Smooth muscle cell of the pulmonary artery (primary cell): Measurements from ENCODE around the gene GPR55. TPM values are rescaled to one million over a fixed set of nuclear protein-coding genes. Genes with fewer than 3 reads are reported as not detected.

Experiments used
- total RNA-seq: library from RNA; depleted of rRNA; stranded (reverse); fragments of >200 nt; gene quantifications from 2 replicates; pipeline ENCODE4 v1.2.3, GENCODE V29; 2014

Gene GPR55, protein sequence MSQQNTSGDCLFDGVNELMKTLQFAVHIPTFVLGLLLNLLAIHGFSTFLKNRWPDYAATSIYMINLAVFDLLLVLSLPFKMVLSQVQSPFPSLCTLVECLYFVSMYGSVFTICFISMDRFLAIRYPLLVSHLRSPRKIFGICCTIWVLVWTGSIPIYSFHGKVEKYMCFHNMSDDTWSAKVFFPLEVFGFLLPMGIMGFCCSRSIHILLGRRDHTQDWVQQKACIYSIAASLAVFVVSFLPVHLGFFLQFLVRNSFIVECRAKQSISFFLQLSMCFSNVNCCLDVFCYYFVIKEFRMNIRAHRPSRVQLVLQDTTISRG
- total RNA-seq = not detected in 2 replicates

DNA sequence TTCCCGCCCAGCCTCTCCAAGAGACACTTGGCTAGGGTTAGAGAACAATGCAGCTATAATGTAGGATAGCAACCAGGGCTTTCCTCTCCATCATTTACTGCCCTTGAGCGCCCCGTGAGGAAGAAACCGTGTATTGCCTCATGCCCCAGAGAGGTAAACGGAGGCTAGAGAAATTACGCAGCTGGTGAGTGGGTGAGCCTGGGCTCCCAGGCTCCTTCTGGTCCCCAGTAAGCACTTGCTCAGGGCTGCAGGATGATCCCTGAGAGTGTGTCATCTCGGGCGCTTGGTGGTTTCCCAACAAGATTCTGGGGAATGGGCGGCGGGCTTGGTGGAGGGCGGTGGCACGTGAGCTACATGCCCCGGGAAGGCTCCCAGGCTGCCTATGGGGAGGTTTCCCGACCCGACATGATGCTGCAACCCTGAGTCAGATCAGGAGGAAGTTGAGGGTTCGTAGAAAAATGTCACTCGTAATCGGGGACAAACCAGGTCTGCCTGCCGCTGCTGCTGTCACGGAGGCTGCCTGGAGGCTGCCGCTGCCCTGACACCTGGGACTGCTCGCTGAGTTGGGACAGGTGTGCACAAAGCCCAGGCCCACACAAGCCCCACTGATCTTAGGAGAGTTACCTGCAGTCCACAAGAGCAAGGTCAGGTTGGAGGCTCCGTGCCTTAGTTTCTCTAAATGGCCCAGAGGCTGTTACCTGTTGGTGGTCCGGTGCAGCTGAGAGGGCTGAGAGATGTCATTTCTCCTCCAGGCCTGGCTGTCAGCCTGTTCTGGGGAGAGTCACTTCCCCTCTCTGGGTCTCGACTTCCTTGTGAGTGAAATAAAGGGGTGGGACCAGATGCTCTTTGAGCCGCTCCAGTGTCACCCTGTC is at the start of gene GPR55:
Gene GPR55, minus strand, starts transcription at position 773 of the 872 bp plus-strand sequence. CDS start 14,280 bp downstream, outside the sequence.

DNA sequence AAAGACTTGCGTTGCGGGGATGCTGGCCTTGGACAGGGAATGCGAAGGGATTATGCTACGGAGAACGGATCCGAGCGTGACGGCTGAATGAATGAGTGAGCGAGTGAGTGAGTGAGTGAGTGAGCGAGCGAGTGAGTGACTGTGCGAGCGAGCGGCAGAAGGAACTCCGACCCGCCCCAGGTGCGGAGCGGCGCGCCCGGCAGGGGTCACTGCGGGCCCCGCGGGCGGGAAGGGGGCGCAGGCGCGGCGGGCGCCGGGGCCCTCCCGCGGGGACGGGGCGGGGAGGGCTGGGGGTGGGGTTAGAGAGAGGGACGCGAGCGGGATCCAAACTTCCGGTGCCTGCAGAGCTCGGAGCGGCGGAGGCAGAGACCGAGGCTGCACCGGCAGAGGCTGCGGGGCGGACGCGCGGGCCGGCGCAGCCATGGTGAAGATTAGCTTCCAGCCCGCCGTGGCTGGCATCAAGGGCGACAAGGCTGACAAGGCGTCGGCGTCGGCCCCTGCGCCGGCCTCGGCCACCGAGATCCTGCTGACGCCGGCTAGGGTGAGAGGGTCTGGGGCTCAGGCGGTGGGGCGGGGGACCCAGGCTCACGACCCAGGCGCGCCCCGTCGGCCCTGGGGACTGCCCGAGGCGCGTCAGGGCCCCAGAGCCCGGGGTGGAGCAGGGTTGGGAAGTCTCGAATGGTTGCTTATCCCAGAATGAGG is 60.3 kb downstream of the GPR55 start, which contains the start of gene ITM2C:
Gene ITM2C, plus strand, starts transcription at position 338 of the 702 bp plus-strand sequence. Its CDS starts 84 bp downstream, at position 422.

Other genes starting within 250 kb of the GPR55 start
- gene CAB39, start 212.4 kb downstream of the GPR55 start, total RNA-seq = 69.3 and 78.9 TPM in 2 replicates
- gene ITM2C, start 60.3 kb downstream of the GPR55 start, total RNA-seq = 61.0 and 96.2 TPM in 2 replicates
- not detected in 2 replicates for gene SPATA3, start 70.9 kb upstream of the GPR55 start, total RNA-seq
- 3.3 and 6.3 TPM in 2 replicates for gene C2orf72, start 112.3 kb upstream of the GPR55 start, total RNA-seq
- gene PSMD1, start 131.6 kb upstream of the GPR55 start, total RNA-seq = 134 and 141 TPM in 2 replicates
- gene HTR2B, start 199.8 kb upstream of the GPR55 start, total RNA-seq = 23.9 and 37.3 TPM in 2 replicates